ENCODE data around the gene EFHC1.
"Not testable (repeated sequence)": the region's sequence is repeated elsewhere in the genome, so short reads cannot be mapped to it uniquely, and the experiment has no call there.

EFHC1 gene

GRCh38 chr6:52424513-52424912 is 4.4 kb downstream of the EFHC1 start:
- H3K9ac ChIP-seq (ENCODE audit: low read length in 5 of 5): no peak overlapping the region
- no peaks in the 10 kb centered on the region for H3K36me3 ChIP-seq (ENCODE audit: control insufficient read depth in 5 of 5, insufficient read depth in 5 of 5, low read length in 5 of 5)
- H3K27ac ChIP-seq (ENCODE audit: low read depth, low read length): peak overlapping the region; percentile 24
- H3K4me1 ChIP-seq (ENCODE audit: control insufficient read depth in 5 of 5, insufficient read depth in 5 of 5, low read length in 5 of 5): peaks cover 0 to 20% (median 15%) of the 10 kb centered on the region in 5 donors
- no peaks in the 10 kb centered on the region for H3K27me3 ChIP-seq (ENCODE audit: control insufficient read depth in 5 of 5, insufficient read depth in 4 of 5, low read length in 5 of 5)
- no peaks in the 10 kb centered on the region for H3K9me3 ChIP-seq (ENCODE audit: control insufficient read depth in 5 of 5, low read length in 5 of 5)
- no peak overlapping the region for H3K4me3 ChIP-seq (ENCODE audit: low read depth in 1 of 5, low read length in 5 of 5)

DNA sequence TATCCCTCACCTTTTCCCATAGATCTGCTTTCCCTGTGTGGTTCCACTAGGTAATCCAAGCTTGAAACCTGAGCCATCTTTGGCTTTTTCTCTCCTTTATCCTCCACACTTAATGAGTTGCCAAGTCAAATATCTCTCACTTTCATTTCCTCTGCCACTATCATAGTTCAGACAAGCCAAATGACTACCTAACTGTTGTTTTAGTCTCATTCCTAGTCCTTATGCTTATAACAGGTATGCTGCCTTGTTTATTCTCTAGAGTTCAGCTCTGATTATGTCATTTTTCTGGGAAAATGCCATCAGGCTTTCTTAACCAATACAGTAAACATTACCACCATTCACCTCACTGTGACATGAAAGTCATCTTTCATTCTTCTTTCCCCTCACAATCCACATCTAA is 6.5 kb downstream of the EFHC1 start:
- H3K9me3 ChIP-seq (ENCODE audit: control insufficient read depth in 5 of 5, low read length in 5 of 5): no peaks in the 10 kb centered on the region
- H3K4me3 ChIP-seq (ENCODE audit: low read depth in 1 of 5, low read length in 5 of 5): no peak overlapping the region
- H3K4me1 ChIP-seq (ENCODE audit: control insufficient read depth in 5 of 5, insufficient read depth in 5 of 5, low read length in 5 of 5): peaks cover 0 to 7% (median 4%) of the 10 kb centered on the region in 5 donors
- no peak overlapping the region for H3K27ac ChIP-seq (ENCODE audit: low read depth, low read length)
- no peaks in the 10 kb centered on the region for H3K27me3 ChIP-seq (ENCODE audit: control insufficient read depth in 5 of 5, insufficient read depth in 4 of 5, low read length in 5 of 5)
- no peak overlapping the region for H3K9ac ChIP-seq (ENCODE audit: low read length in 5 of 5)
- no peaks in the 10 kb centered on the region for H3K36me3 ChIP-seq (ENCODE audit: control insufficient read depth in 5 of 5, insufficient read depth in 5 of 5, low read length in 5 of 5)

DNA sequence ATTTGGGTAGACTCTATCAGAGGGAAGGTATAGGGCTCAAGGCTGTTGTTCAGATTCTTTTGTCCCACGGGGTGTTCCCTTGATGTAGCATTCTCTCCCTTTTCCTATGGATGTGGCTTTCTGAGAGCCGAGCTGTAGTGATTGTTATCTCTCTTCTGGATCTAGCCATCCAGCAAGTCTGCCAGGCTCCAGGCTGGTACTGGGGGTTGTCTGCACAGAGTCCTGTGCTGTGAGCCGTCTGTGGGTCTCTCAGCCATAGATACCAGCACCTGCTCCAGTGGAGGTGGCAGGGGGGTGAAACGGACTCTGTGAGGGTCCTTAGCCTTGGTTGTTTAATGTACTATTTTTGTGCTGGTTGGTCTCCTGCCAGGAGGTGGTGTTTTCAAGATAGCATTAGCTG is 13.2 kb downstream of the EFHC1 start:
- not testable (repeated sequence) for H3K9ac ChIP-seq (ENCODE audit: low read length in 5 of 5); H3K27ac ChIP-seq (ENCODE audit: low read depth, low read length); H3K27me3 ChIP-seq (ENCODE audit: control insufficient read depth in 5 of 5, insufficient read depth in 4 of 5, low read length in 5 of 5); H3K4me1 ChIP-seq (ENCODE audit: control insufficient read depth in 5 of 5, insufficient read depth in 5 of 5, low read length in 5 of 5); H3K4me3 ChIP-seq (ENCODE audit: low read depth in 1 of 5, low read length in 5 of 5); H3K36me3 ChIP-seq (ENCODE audit: control insufficient read depth in 5 of 5, insufficient read depth in 5 of 5, low read length in 5 of 5); H3K9me3 ChIP-seq (ENCODE audit: control insufficient read depth in 5 of 5, low read length in 5 of 5)

GRCh38 chr6:52435345-52435744 is 15.2 kb downstream of the EFHC1 start:
- Histone ChIP-seq H3K4me3 (ENCODE audit: low read depth in 1 of 5, low read length in 5 of 5) (no peak overlapping the region), H3K27me3 (ENCODE audit: control insufficient read depth in 5 of 5, insufficient read depth in 4 of 5, low read length in 5 of 5) (no peaks in the 10 kb centered on the region), H3K4me1 (ENCODE audit: control insufficient read depth in 5 of 5, insufficient read depth in 5 of 5, low read length in 5 of 5) (no peaks in the 10 kb centered on the region), H3K36me3 (ENCODE audit: control insufficient read depth in 5 of 5, insufficient read depth in 5 of 5, low read length in 5 of 5) (peaks cover 5 to 13% (median 10%) of the 10 kb centered on the region in 5 donors), H3K9me3 (ENCODE audit: control insufficient read depth in 5 of 5, low read length in 5 of 5) (no peaks in the 10 kb centered on the region), H3K27ac (ENCODE audit: low read depth, low read length) (no peak overlapping the region), H3K9ac (ENCODE audit: low read length in 5 of 5) (no peak overlapping the region)

DNA sequence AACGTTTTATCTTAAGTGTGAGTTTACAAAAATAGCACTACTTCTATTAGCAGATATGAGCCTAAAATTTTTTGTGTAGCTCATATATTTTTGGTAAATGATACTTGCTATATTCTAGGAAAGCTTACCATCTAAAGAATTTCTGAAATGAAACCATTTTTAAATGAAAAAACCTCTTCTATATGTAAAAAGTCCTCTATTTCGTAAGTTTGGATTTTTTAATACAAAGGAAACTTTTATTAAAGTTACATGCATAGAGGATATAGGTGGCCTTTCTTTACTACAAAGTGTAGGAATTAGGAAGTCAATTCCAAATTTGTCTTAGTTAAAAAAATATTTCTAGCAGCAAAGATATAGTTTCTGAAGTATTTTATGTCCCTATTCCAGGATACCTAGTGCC is 18.8 kb downstream of the EFHC1 start:
- Histone ChIP-seq H3K36me3 (ENCODE audit: control insufficient read depth in 5 of 5, insufficient read depth in 5 of 5, low read length in 5 of 5) (peaks cover 5 to 17% (median 8%) of the 10 kb centered on the region in 5 donors), H3K27me3 (ENCODE audit: control insufficient read depth in 5 of 5, insufficient read depth in 4 of 5, low read length in 5 of 5) (no peaks in the 10 kb centered on the region), H3K9ac (ENCODE audit: low read length in 5 of 5) (no peak overlapping the region), H3K4me3 (ENCODE audit: low read depth in 1 of 5, low read length in 5 of 5) (no peak overlapping the region), H3K4me1 (ENCODE audit: control insufficient read depth in 5 of 5, insufficient read depth in 5 of 5, low read length in 5 of 5) (no peaks in the 10 kb centered on the region), H3K9me3 (ENCODE audit: control insufficient read depth in 5 of 5, low read length in 5 of 5) (no peaks in the 10 kb centered on the region), H3K27ac (ENCODE audit: low read depth, low read length) (no peak overlapping the region)

GRCh38 chr6:52454556-52454955 is 34.4 kb downstream of the EFHC1 start:
- Histone ChIP-seq H3K4me1 (ENCODE audit: control insufficient read depth in 5 of 5, insufficient read depth in 5 of 5, low read length in 5 of 5) (no peaks in the 10 kb centered on the region), H3K9me3 (ENCODE audit: control insufficient read depth in 5 of 5, low read length in 5 of 5) (peaks cover 0 to 10% (median 0%) of the 10 kb centered on the region in 5 donors), H3K27ac (ENCODE audit: low read depth, low read length) (no peak overlapping the region), H3K36me3 (ENCODE audit: control insufficient read depth in 5 of 5, insufficient read depth in 5 of 5, low read length in 5 of 5) (peaks cover 0 to 5% (median 0%) of the 10 kb centered on the region in 5 donors), H3K4me3 (ENCODE audit: low read depth in 1 of 5, low read length in 5 of 5) (no peak overlapping the region), H3K27me3 (ENCODE audit: control insufficient read depth in 5 of 5, insufficient read depth in 4 of 5, low read length in 5 of 5) (no peaks in the 10 kb centered on the region), H3K9ac (ENCODE audit: low read length in 5 of 5) (no peak overlapping the region)

DNA sequence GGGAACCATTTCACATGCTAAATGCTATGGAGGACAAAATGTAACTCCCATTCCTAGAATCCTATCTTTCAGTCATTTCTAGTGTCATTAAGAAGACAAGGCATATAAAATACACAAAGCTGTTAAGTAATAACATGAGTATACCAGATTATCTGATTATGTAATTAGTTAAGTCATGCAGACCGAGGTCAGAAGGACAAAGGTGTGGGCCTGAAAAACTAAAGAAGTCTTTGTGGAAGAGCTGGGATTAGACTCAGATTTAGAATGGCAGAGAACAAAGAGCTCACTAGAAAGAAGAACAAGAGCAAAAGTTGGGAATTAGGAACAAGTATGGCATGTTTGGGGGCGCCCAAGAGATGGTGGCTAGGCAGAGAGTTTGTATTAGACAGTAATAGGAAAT is 37.0 kb downstream of the EFHC1 start:
- Histone ChIP-seq H3K36me3 (ENCODE audit: control insufficient read depth in 5 of 5, insufficient read depth in 5 of 5, low read length in 5 of 5) (peaks cover 0 to 5% (median 0%) of the 10 kb centered on the region in 5 donors), H3K27me3 (ENCODE audit: control insufficient read depth in 5 of 5, insufficient read depth in 4 of 5, low read length in 5 of 5) (no peaks in the 10 kb centered on the region), H3K9me3 (ENCODE audit: control insufficient read depth in 5 of 5, low read length in 5 of 5) (no peaks in the 10 kb centered on the region), H3K9ac (ENCODE audit: low read length in 5 of 5) (no peak overlapping the region), H3K4me1 (ENCODE audit: control insufficient read depth in 5 of 5, insufficient read depth in 5 of 5, low read length in 5 of 5) (no peaks in the 10 kb centered on the region), H3K4me3 (ENCODE audit: low read depth in 1 of 5, low read length in 5 of 5) (no peak overlapping the region), H3K27ac (ENCODE audit: low read depth, low read length) (no peak overlapping the region)

DNA sequence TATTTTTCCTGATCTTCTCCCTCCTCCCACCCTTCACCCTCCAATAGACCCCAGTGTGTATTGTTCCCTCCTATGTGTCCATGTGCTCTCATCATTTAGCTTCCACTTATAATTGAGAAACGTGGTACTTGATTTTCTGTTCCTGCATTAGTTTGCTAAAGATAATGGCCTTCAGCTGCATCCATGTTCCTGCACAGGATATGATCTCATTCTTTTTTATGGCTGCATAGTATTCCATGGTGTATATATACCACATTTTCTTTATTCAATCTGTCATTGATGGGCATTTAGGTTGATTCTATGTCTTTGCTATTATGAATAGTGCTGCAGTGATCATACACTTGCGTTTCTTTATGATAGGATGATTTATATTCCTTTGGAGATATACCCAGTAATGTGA is 41.1 kb downstream of the EFHC1 start:
- H3K4me3 ChIP-seq (ENCODE audit: low read depth in 1 of 5, low read length in 5 of 5); H3K4me1 ChIP-seq (ENCODE audit: control insufficient read depth in 5 of 5, insufficient read depth in 5 of 5, low read length in 5 of 5); H3K9ac ChIP-seq (ENCODE audit: low read length in 5 of 5); H3K36me3 ChIP-seq (ENCODE audit: control insufficient read depth in 5 of 5, insufficient read depth in 5 of 5, low read length in 5 of 5); H3K9me3 ChIP-seq (ENCODE audit: control insufficient read depth in 5 of 5, low read length in 5 of 5); H3K27me3 ChIP-seq (ENCODE audit: control insufficient read depth in 5 of 5, insufficient read depth in 4 of 5, low read length in 5 of 5); H3K27ac ChIP-seq (ENCODE audit: low read depth, low read length): not testable (repeated sequence)

- no peak overlapping the region for H3K9ac ChIP-seq (ENCODE audit: low read length in 5 of 5)
- no peaks in the 10 kb centered on the region for H3K36me3 ChIP-seq (ENCODE audit: control insufficient read depth in 5 of 5, insufficient read depth in 5 of 5, low read length in 5 of 5)
- no peaks in the 10 kb centered on the region for H3K27me3 ChIP-seq (ENCODE audit: control insufficient read depth in 5 of 5, insufficient read depth in 4 of 5, low read length in 5 of 5)
- H3K9me3 ChIP-seq (ENCODE audit: control insufficient read depth in 5 of 5, low read length in 5 of 5): no peaks in the 10 kb centered on the region
- H3K4me1 ChIP-seq (ENCODE audit: control insufficient read depth in 5 of 5, insufficient read depth in 5 of 5, low read length in 5 of 5): peaks cover 0 to 18% (median 0%) of the 10 kb centered on the region in 5 donors
- no peak overlapping the region for H3K4me3 ChIP-seq (ENCODE audit: low read depth in 1 of 5, low read length in 5 of 5)
- no peak overlapping the region for H3K27ac ChIP-seq (ENCODE audit: low read depth, low read length)
Measured at GRCh38 chr6:52474173-52474572, 54.0 kb downstream of the EFHC1 start.

DNA sequence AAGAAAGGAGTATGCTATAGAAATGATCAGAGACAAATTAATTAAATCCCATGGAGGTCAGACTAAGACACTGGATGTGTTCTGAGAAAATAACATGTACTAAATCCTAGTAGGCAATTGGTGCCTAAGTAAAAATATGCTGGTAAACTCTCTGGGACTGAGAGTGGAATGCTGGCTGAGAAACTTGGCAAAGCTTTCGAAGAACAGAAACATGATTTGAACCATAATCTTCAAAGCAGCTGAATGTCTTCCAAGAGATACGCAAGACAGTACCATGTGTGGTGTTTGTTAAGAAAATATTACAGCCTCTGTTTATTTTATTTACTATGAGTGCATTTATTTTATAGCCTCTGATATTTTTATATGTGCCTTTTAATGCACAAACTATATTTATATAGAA is 55.2 kb downstream of the EFHC1 start:
- H3K4me3 ChIP-seq (ENCODE audit: low read depth in 1 of 5, low read length in 5 of 5): no peak overlapping the region
- peaks cover 0 to 2% (median 0%) of the 10 kb centered on the region in 5 donors for H3K36me3 ChIP-seq (ENCODE audit: control insufficient read depth in 5 of 5, insufficient read depth in 5 of 5, low read length in 5 of 5)
- no peak overlapping the region for H3K9ac ChIP-seq (ENCODE audit: low read length in 5 of 5)
- no peaks in the 10 kb centered on the region for H3K9me3 ChIP-seq (ENCODE audit: control insufficient read depth in 5 of 5, low read length in 5 of 5)
- no peak overlapping the region for H3K27ac ChIP-seq (ENCODE audit: low read depth, low read length)
- peaks cover 0 to 11% (median 0%) of the 10 kb centered on the region in 5 donors for H3K4me1 ChIP-seq (ENCODE audit: control insufficient read depth in 5 of 5, insufficient read depth in 5 of 5, low read length in 5 of 5)
- no peaks in the 10 kb centered on the region for H3K27me3 ChIP-seq (ENCODE audit: control insufficient read depth in 5 of 5, insufficient read depth in 4 of 5, low read length in 5 of 5)

All from subcutaneous abdominal adipose tissue (tissue), 5 donors.